K562 (cell line): ENCODE measurements around the gene NAA15. TPM values are rescaled to one million over a fixed set of nuclear protein-coding genes. Genes with fewer than 3 reads are reported as not detected.

ENCODE experiments used
- ATAC-seq: fragments of 200-7000 bp; cut with Tn5 transposase; 3 replicates; pipeline ENCODE4 v1.9.1; 2020; ENCODE audit warnings: moderate library complexity
- BruUV-seq: library from RNA; stranded (reverse); fragments of 400-500 nt; replicated peaks from 2 replicates; lab custom pipeline; 2021; lab: Mats Ljungman, UMichigan
- CTCF ChIA-PET: fragments of 300-600 bp; formaldehyde crosslinking; extraction: SDS; loops from one replicate; lab custom pipeline; 2021; ENCODE audit warnings: low intra/inter-chr PET ratio; lab: Yijun Ruan, JAX
- POLR2A ChIA-PET: fragments of 300-600, 350-650 bp; sonication (Branson Sonifier 250); formaldehyde crosslinking; extraction: SDS; loops from one replicate; lab custom pipeline; 2021; ENCODE audit warnings: antibody characterized with exemption, inconsistent platforms; lab: Yijun Ruan, JAX
- DNase-seq, 4 experiments: peaks; one replicate each; pipeline versions ENCODE4 v3.0.0 to v3.0.0-alpha.2; 2011 to 2018; ENCODE audit warnings: low spot score in 3 of 4, mixed read lengths in 3 of 4; ENCODE audit errors: extremely low read depth in 1 of 4
- FAIRE-seq: peaks from 2 replicates; lab custom pipeline; 2011; peaks lifted over from hg19 to GRCh38; lab: Jason Lieb, UNC
- H2AFZ ChIP-seq: 2 replicates; pipeline ENCODE4 v1.6.0; 2011; ENCODE audit warnings: low read depth, low read length, control low read depth, inconsistent platforms
- H3K27ac ChIP-seq: fragments of 200-600 bp; 3 replicates; pipeline ENCODE4 v1.8.0; 2011; ENCODE audit warnings: low read depth, mild to moderate bottlenecking, control low read depth, inconsistent platforms, low read length, moderate library complexity, mixed read lengths; ENCODE audit errors: extremely low read depth
- H3K27me3 ChIP-seq, 2 experiments: fragments of 300-600 bp in 1 of 2; 2 replicates in 1 of 2; 3 replicates in 1 of 2; pipeline versions ENCODE4 v1.6.0 to v1.8.0; 2011; ENCODE audit warnings: inconsistent platforms in 2 of 2, low read length in 2 of 2, mild to moderate bottlenecking in 1 of 2, mixed read lengths in 1 of 2, moderate library complexity in 1 of 2; ENCODE audit not compliant: control insufficient read depth in 2 of 2, insufficient read depth in 2 of 2
- H3K36me3 ChIP-seq: fragments of 300-600 bp; 3 replicates; pipeline ENCODE4 v1.8.0; 2011; ENCODE audit warnings: mild to moderate bottlenecking, low read length, inconsistent platforms; ENCODE audit not compliant: control insufficient read depth, insufficient read depth
- H3K4me1 ChIP-seq, 2 experiments: fragments of 200-600 bp in 1 of 2; replicated peaks in 1 of 2; 2 replicates in 1 of 2; 3 replicates in 1 of 2; pipeline versions ENCODE4 v1.5.1 to v1.8.0; 2011; ENCODE audit warnings: inconsistent platforms in 2 of 2, low read length in 2 of 2, mild to moderate bottlenecking in 1 of 2, mixed read lengths in 1 of 2, moderate library complexity in 1 of 2; ENCODE audit not compliant: control insufficient read depth in 2 of 2, insufficient read depth in 2 of 2
- H3K4me2 ChIP-seq: 2 replicates; pipeline ENCODE4 v1.6.1; 2011; ENCODE audit warnings: low read length, control low read depth, inconsistent platforms, mixed read lengths; ENCODE audit not compliant: insufficient read depth
- H3K4me3 ChIP-seq: fragments of 200-600 bp; sonication (generic), shearing (Covaris generic); 2 replicates; pipeline ENCODE4 v1.5.1; 2016; ENCODE audit warnings: control low read depth, inconsistent platforms
- H3K79me2 ChIP-seq: fragments of 200-600 bp; 3 replicates; pipeline ENCODE4 v1.8.0; 2011; ENCODE audit warnings: low read length, inconsistent platforms; ENCODE audit not compliant: control insufficient read depth, insufficient read depth
- H3K9ac ChIP-seq, 2 experiments: 2 replicates each; pipeline versions ENCODE4 v1.6.0 to v1.6.1; 2011; ENCODE audit warnings: low read depth in 2 of 2, low read length in 2 of 2, control low read depth in 1 of 2, inconsistent platforms in 1 of 2, mild to moderate bottlenecking in 1 of 2, mixed read lengths in 1 of 2; ENCODE audit not compliant: insufficient read depth in 1 of 2
- H3K9me1 ChIP-seq: one replicate; pipeline ENCODE4 v1.6.0; 2011; ENCODE audit warnings: inconsistent platforms, mild to moderate bottlenecking, low read length, moderate library complexity; ENCODE audit not compliant: control insufficient read depth, insufficient read depth
- H3K9me3 ChIP-seq: replicated peaks from 2 replicates; pipeline ENCODE4 v1.5.1; 2011; ENCODE audit warnings: low read depth, low read length, inconsistent platforms; ENCODE audit not compliant: control insufficient read depth, insufficient read depth
- H4K20me1 ChIP-seq: replicated peaks from 2 replicates; pipeline ENCODE4 v1.6.1; 2011; ENCODE audit warnings: low read length, inconsistent platforms, mixed read lengths; ENCODE audit not compliant: control insufficient read depth, insufficient read depth
- IFI16 ChIP-seq: fragments of 250-450 bp; sonication (Bioruptor Pico); IDR thresholded peaks from 2 replicates; pipeline ENCODE4 v2.1.2; 2022; ENCODE audit warnings: mild to moderate bottlenecking, inconsistent platforms
- MECOM ChIP-seq: fragments of 250-450 bp; sonication (Bioruptor Pico); IDR thresholded peaks from 2 replicates; pipeline ENCODE4 v1.8.0; 2022; ENCODE audit warnings: inconsistent platforms
- POLR2H ChIP-seq: IDR thresholded peaks from 2 replicates; pipeline ENCODE4 v1.6.1; 2016; ENCODE audit warnings: missing genetic modification characterization, low read depth, mild to moderate bottlenecking, control low read depth, missing compliant biosample characterization, moderate library complexity
- ZC3H11A ChIP-seq: IDR thresholded peaks from 2 replicates; pipeline ENCODE4 v1.6.1; 2012; ENCODE audit warnings: low read depth, low read length, improper control_type of control experiment
- WGBS: fragments of 100-300 bp; shearing (Covaris generic); methylation state at CpG from one replicate; pipeline ENCODE4 v1.1.6; 2016; ENCODE audit warnings: low coverage, mixed read lengths; ENCODE audit not compliant: insufficient coverage; ENCODE audit errors: missing lambda C conversion rate; 5-methylcytosine and 5-hydroxymethylcytosine counted together
- in situ Hi-C: fragments of 300-500 bp; cut with MboI; formaldehyde crosslinking; loops from 4 replicates; pipeline ENCODE4 v1.15.0; 2018; ENCODE audit warnings: inconsistent platforms, mixed read lengths
- intact Hi-C: fragments of 100-400 bp; cut with micrococcal nuclease; formaldehyde crosslinking; loops from 2 replicates; pipeline ENCODE4 v1.14.2; 2022
- polyA plus RNA-seq, 8 experiments: library from polyadenylated mRNA; depleted of rRNA in 4 of 8; stranded (reverse) in 5 of 8; unstranded in 3 of 8; fragments of >200 nt; fragmentation: Nextera tagmentation in 2 of 8; fragmentation: Illumina TruSeq in 1 of 8; extraction: Ambion mirVana in 2 of 8; extraction: Trizol in 1 of 8; gene quantifications; 2 replicates each; pipeline versions ENCODE4 v1.2.1 to v1.2.3, GENCODE V29; 2011 to 2014; ENCODE audit warnings: inconsistent platforms in 1 of 8, missing spikeins in 1 of 8
- total RNA-seq, 7 experiments: library from RNA; depleted of rRNA in 6 of 7; stranded (reverse); fragments of >200 nt in 6 of 7; fragmentation: Illumina TruSeq in 2 of 7; extraction: Trizol in 2 of 7; gene quantifications; 2 replicates each; pipeline versions ENCODE4 v1.2.1 to v1.2.3, GENCODE V29; 2011 to 2021; ENCODE audit warnings: low replicate concordance in 1 of 7
- TF ChIP-seq, protein P1 (sequence below): sonication (generic); formaldehyde crosslinking; IDR thresholded peaks from 2 replicates; pipeline ENCODE4 v1.8.1; 2023; ENCODE audit warnings: mild to moderate bottlenecking, missing genetic modification reagents
- TF ChIP-seq, protein P2 (sequence below): fragments of 450-650 bp; IDR thresholded peaks from 2 replicates; pipeline ENCODE4 v1.6.1; 2016; ENCODE audit warnings: mild to moderate bottlenecking
- TF ChIP-seq, protein P3 (sequence below): sonication (generic); formaldehyde crosslinking; IDR thresholded peaks from 2 replicates; pipeline ENCODE4 v1.8.0; 2023; ENCODE audit warnings: mild to moderate bottlenecking, missing genetic modification reagents
- TF ChIP-seq, protein P4 (sequence below): fragments of 450-650 bp; formaldehyde crosslinking; IDR thresholded peaks from 2 replicates; pipeline ENCODE4 v1.4.0; 2022; ENCODE audit warnings: missing genetic modification characterization

The NAA15 gene
- total and polyA plus RNA-seq, 9 of the 15 experiments (the other 6 are each of a cell fraction or from before 2014, with no cell fraction given) = 37.8 to 117 (median 63.2) TPM

DNA sequence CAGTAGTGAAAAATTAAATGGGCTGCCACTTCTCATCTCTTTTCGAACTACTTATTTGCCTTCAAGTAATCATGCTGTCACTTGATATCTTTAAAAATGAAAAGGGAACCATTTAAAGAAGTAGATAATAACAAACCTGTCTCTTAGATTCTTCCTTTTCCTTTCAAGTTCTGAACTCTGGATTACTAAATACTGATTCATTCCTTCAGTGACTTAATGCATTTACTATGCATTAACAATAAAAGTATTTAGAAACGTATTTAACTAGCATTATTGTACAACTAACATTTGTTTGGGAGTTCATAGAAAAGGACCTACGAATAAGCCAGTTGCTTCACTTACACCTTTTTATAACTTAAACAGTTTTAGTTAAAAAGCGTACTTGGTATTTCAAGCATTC is 91.5 kb downstream of the NAA15 start:
- no peak overlapping the region for H3K4me2 ChIP-seq
- in situ Hi-C loops (no loop called here), intact Hi-C loops (no loop called here)
- 96% methylated on average over 4 of the region's 4 CpGs for WGBS
- H3K4me1 ChIP-seq = no peaks in the 10 kb centered on the region
- no peak overlapping the region for H3K4me3 ChIP-seq
- ChIA-PET CTCF (no interaction called here), POLR2A (no interaction called here)
- TF ChIP-seq MECOM (CRISPR knock-in tag) (no peak), IFI16 (CRISPR knock-in tag) (no peak)
- TF ChIP-seq, protein P1, sequence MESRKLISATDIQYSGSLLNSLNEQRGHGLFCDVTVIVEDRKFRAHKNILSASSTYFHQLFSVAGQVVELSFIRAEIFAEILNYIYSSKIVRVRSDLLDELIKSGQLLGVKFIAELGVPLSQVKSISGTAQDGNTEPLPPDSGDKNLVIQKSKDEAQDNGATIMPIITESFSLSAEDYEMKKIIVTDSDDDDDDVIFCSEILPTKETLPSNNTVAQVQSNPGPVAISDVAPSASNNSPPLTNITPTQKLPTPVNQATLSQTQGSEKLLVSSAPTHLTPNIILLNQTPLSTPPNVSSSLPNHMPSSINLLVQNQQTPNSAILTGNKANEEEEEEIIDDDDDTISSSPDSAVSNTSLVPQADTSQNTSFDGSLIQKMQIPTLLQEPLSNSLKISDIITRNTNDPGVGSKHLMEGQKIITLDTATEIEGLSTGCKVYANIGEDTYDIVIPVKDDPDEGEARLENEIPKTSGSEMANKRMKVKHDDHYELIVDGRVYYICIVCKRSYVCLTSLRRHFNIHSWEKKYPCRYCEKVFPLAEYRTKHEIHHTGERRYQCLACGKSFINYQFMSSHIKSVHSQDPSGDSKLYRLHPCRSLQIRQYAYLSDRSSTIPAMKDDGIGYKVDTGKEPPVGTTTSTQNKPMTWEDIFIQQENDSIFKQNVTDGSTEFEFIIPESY = no peak
- H4K20me1 ChIP-seq = no peaks in the 10 kb centered on the region
- no peak overlapping the region for H3K27ac ChIP-seq
- BruUV-seq = no TSS peak
- no peaks in the 10 kb centered on the region for H3K9me3 ChIP-seq
- H3K27me3 ChIP-seq = no peaks in the 10 kb centered on the region
- peaks cover 71% of the 10 kb centered on the region for H3K36me3 ChIP-seq
- FAIRE-seq = no peak
- H3K9me1 ChIP-seq = no peaks in the 10 kb centered on the region
- no peak overlapping the region for H3K9ac ChIP-seq
- H2AFZ ChIP-seq = no peak overlapping the region
- H3K79me2 ChIP-seq = no peaks in the 10 kb centered on the region
- ATAC-seq = no peak
- DNase-seq = no peak

DNA sequence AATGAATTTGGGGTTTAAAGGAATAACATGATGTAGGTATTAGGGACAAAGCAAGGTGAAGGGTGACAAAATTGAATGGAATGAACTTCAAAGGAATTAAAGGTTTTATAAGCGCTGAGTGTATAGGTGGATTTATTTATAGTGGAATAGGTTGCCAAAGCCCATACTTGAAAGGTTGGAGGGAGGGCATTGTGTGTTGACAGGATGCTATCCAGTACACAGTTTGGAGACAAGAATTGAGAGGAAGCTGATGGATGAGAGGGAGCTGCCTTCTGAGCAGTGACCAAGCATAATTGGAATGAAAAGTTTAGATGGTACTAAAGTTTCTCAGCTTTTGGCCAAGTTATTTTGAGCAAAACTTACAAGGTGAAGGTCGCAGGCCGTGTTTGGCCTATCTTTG is 100.1 kb downstream of the NAA15 start:
- FAIRE-seq (no peak), DNase-seq (no peak), ATAC-seq (no peak; the same call in 2 of the 3 replicates)
- Histone ChIP-seq H2AFZ (no peak overlapping the region), H3K9me1 (no peaks in the 10 kb centered on the region), H3K4me2 (no peak overlapping the region), H3K4me3 (no peak overlapping the region), H3K9ac (no peak overlapping the region), H3K27ac (no peak overlapping the region), H4K20me1 (no peaks in the 10 kb centered on the region), H3K36me3 (peaks cover 13% of the 10 kb centered on the region; the same call in 1 of the 3 replicates), H3K79me2 (no peaks in the 10 kb centered on the region), H3K4me1 (no peaks in the 10 kb centered on the region), H3K27me3 (no peaks in the 10 kb centered on the region), H3K9me3 (no peaks in the 10 kb centered on the region)
- WGBS = 76% methylated on average over 3 of the region's 3 CpGs
- intact Hi-C loops (loop anchor here (5.0 kb wide), 1 partner anchor 96 kb away; no protein-coding TSS in a partner anchor), in situ Hi-C loops (no loop called here)
- CTCF ChIA-PET = no interaction called here
- POLR2A ChIA-PET = interaction anchor here (0.6 to 0.9 kb wide), 3 partner anchors 14 to 19 kb away, joined by 3 to 4 read pairs (median 3); no protein-coding TSS in a partner anchor
- no TSS peak for BruUV-seq
- TF ChIP-seq ZC3H11A = no peak
- TF ChIP-seq, protein P2, sequence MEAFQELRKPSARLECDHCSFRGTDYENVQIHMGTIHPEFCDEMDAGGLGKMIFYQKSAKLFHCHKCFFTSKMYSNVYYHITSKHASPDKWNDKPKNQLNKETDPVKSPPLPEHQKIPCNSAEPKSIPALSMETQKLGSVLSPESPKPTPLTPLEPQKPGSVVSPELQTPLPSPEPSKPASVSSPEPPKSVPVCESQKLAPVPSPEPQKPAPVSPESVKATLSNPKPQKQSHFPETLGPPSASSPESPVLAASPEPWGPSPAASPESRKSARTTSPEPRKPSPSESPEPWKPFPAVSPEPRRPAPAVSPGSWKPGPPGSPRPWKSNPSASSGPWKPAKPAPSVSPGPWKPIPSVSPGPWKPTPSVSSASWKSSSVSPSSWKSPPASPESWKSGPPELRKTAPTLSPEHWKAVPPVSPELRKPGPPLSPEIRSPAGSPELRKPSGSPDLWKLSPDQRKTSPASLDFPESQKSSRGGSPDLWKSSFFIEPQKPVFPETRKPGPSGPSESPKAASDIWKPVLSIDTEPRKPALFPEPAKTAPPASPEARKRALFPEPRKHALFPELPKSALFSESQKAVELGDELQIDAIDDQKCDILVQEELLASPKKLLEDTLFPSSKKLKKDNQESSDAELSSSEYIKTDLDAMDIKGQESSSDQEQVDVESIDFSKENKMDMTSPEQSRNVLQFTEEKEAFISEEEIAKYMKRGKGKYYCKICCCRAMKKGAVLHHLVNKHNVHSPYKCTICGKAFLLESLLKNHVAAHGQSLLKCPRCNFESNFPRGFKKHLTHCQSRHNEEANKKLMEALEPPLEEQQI = no peak
- TF ChIP-seq POLR2H (tag) = 0 out of 2 replicates have a peak, but pooled peaks have one; percentile 16
- TF ChIP-seq, protein P3, sequence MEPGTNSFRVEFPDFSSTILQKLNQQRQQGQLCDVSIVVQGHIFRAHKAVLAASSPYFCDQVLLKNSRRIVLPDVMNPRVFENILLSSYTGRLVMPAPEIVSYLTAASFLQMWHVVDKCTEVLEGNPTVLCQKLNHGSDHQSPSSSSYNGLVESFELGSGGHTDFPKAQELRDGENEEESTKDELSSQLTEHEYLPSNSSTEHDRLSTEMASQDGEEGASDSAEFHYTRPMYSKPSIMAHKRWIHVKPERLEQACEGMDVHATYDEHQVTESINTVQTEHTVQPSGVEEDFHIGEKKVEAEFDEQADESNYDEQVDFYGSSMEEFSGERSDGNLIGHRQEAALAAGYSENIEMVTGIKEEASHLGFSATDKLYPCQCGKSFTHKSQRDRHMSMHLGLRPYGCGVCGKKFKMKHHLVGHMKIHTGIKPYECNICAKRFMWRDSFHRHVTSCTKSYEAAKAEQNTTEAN (CRISPR knock-in tag) = no peak
- TF ChIP-seq, protein P4, sequence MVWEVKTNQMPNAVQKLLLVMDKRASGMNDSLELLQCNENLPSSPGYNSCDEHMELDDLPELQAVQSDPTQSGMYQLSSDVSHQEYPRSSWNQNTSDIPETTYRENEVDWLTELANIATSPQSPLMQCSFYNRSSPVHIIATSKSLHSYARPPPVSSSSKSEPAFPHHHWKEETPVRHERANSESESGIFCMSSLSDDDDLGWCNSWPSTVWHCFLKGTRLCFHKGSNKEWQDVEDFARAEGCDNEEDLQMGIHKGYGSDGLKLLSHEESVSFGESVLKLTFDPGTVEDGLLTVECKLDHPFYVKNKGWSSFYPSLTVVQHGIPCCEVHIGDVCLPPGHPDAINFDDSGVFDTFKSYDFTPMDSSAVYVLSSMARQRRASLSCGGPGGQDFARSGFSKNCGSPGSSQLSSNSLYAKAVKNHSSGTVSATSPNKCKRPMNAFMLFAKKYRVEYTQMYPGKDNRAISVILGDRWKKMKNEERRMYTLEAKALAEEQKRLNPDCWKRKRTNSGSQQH (CRISPR knock-in tag) = no peak
